IgD-negative memory B cell (primary cell): ENCODE measurements around the gene SLC25A22. TPM values are rescaled to one million over a fixed set of nuclear protein-coding genes. Genes with fewer than 3 reads are reported as not detected.
A peak's percentile ranks its signal among the peaks of the same experiment; 100 is the strongest.

ENCODE experiments used
- H3K27ac Mint-ChIP-seq, 3 donors: one replicate each; pipeline ENCODE4 v1.8.0; 2020 to 2022; ENCODE audit warnings: mild to moderate bottlenecking in 3 of 3, mixed read lengths in 3 of 3, moderate library complexity in 1 of 3
- H3K27me3 Mint-ChIP-seq: one replicate; pipeline ENCODE4 v1.8.0; 2021; ENCODE audit warnings: mixed read lengths
- H3K36me3 Mint-ChIP-seq: one replicate; pipeline ENCODE4 v1.8.0; 2020; ENCODE audit warnings: mild to moderate bottlenecking, mixed read lengths
- H3K4me1 Mint-ChIP-seq, 3 donors: one replicate each; pipeline ENCODE4 v1.8.0; 2020 to 2022; ENCODE audit warnings: mixed read lengths in 3 of 3, mild to moderate bottlenecking in 1 of 3
- H3K4me3 Mint-ChIP-seq, 4 donors: one replicate each; pipeline ENCODE4 v1.8.0; 2020 to 2022; ENCODE audit warnings: mild to moderate bottlenecking in 4 of 4, mixed read lengths in 4 of 4, moderate library complexity in 3 of 4
- H3K9me3 Mint-ChIP-seq, 3 donors: one replicate each; pipeline ENCODE4 v1.8.0; 2020 to 2021; ENCODE audit warnings: mixed read lengths in 3 of 3, mild to moderate bottlenecking in 1 of 3
- polyA plus RNA-seq: library from polyadenylated mRNA; unstranded; fragments of 300-500 nt; fragmentation: Illumina TruSeq; gene quantifications from one replicate; pipeline ENCODE4 v1.2.3, GENCODE V29; 2021

SLC25A22 gene
- polyA plus RNA-seq, 1 donor from 2014 or later = 9.5 TPM

- Mint-ChIP-seq H3K9me3 (no peaks in the 10 kb centered on the region), H3K27ac (peak overlapping the region in 2 of 3 donors; percentile 48 to 76), H3K4me3 (peak overlapping the region; percentile 78 to 90 (median 84)), H3K4me1 (peaks cover 18 to 20% (median 18%) of the 10 kb centered on the region in 3 donors), H3K36me3 (peaks cover 2% of the 10 kb centered on the region), H3K27me3 (peaks cover 7% of the 10 kb centered on the region)
Measured at GRCh38 chr11:829847-830294, 31.8 kb upstream of the SLC25A22 start.

- H3K4me1 Mint-ChIP-seq = peaks cover 17 to 20% (median 18%) of the 10 kb centered on the region in 3 donors
- H3K36me3 Mint-ChIP-seq = peaks cover 2% of the 10 kb centered on the region
- H3K27me3 Mint-ChIP-seq = peaks cover 7% of the 10 kb centered on the region
- H3K27ac Mint-ChIP-seq = peak overlapping the region in 2 of 3 donors; percentile 48 to 76
- peak overlapping the region; percentile 78 to 90 (median 84) for H3K4me3 Mint-ChIP-seq
- no peaks in the 10 kb centered on the region for H3K9me3 Mint-ChIP-seq
Measured at GRCh38 chr11:829176-829846, 31.2 kb upstream of the SLC25A22 start.

GRCh38 chr11:828506-829175, 30.6 kb upstream of the SLC25A22 start:
- peaks cover 2% of the 10 kb centered on the region for H3K36me3 Mint-ChIP-seq
- peaks cover 12 to 20% (median 18%) of the 10 kb centered on the region in 3 donors for H3K4me1 Mint-ChIP-seq
- H3K4me3 Mint-ChIP-seq = peak overlapping the region in 3 of 4 donors; percentile 85 to 98 (median 96)
- peaks cover 7% of the 10 kb centered on the region for H3K27me3 Mint-ChIP-seq
- H3K27ac Mint-ChIP-seq = peak overlapping the region in 2 of 3 donors; percentile 39 to 48
- H3K9me3 Mint-ChIP-seq = no peaks in the 10 kb centered on the region

GRCh38 chr11:827897-828192, 29.8 kb upstream of the SLC25A22 start, which contains the start of gene CRACR2B:
Gene CRACR2B (plus strand): TSS chr11:827919. CDS start chr11:828608, 689 bp downstream.
- no peaks in the 10 kb centered on the region for H3K9me3 Mint-ChIP-seq
- peak within 1 kb of the TSS in 2 of 3 donors; percentile 71 to 84 for H3K27ac Mint-ChIP-seq
- peak within 1 kb of the TSS; percentile 83 to 98 (median 92) for H3K4me3 Mint-ChIP-seq
- peaks cover 7% of the 10 kb centered on the region for H3K27me3 Mint-ChIP-seq
- H3K4me1 Mint-ChIP-seq = peaks cover 12 to 20% (median 18%) of the 10 kb centered on the region in 3 donors
- H3K36me3 Mint-ChIP-seq = peaks cover 3% of the 10 kb centered on the region

GRCh38 chr11:827146-827896, 29.2 kb upstream of the SLC25A22 start:
- Mint-ChIP-seq H3K27ac (peak overlapping the region in 2 of 3 donors; percentile 49 to 84), H3K4me1 (peaks cover 12 to 20% (median 18%) of the 10 kb centered on the region in 3 donors), H3K9me3 (no peaks in the 10 kb centered on the region), H3K4me3 (peak overlapping the region; percentile 83 to 98 (median 90)), H3K36me3 (peaks cover 3% of the 10 kb centered on the region), H3K27me3 (peaks cover 7% of the 10 kb centered on the region)

- H3K36me3 Mint-ChIP-seq = peaks cover 3% of the 10 kb centered on the region
- peak overlapping the region; percentile 80 to 91 (median 88) for H3K4me3 Mint-ChIP-seq
- H3K27ac Mint-ChIP-seq = peak overlapping the region in 2 of 3 donors; percentile 71 to 93
- H3K27me3 Mint-ChIP-seq = peaks cover 7% of the 10 kb centered on the region
- H3K9me3 Mint-ChIP-seq = no peaks in the 10 kb centered on the region
- peaks cover 11 to 21% (median 20%) of the 10 kb centered on the region in 3 donors for H3K4me1 Mint-ChIP-seq
Measured at GRCh38 chr11:826836-827145, 28.7 kb upstream of the SLC25A22 start.

- Mint-ChIP-seq H3K36me3 (peaks cover 3% of the 10 kb centered on the region), H3K4me1 (peaks cover 8 to 21% (median 20%) of the 10 kb centered on the region in 3 donors), H3K4me3 (peak overlapping the region; percentile 80 to 91 (median 88)), H3K27me3 (peaks cover 5% of the 10 kb centered on the region), H3K9me3 (no peaks in the 10 kb centered on the region), H3K27ac (peak overlapping the region in 2 of 3 donors; percentile 71 to 93)
Measured at GRCh38 chr11:826227-826621, 28.1 kb upstream of the SLC25A22 start.

- H3K4me3 Mint-ChIP-seq = peak overlapping the region in 1 of 4 donors; percentile 88
- H3K27ac Mint-ChIP-seq = no peak overlapping the region
- H3K36me3 Mint-ChIP-seq = peaks cover 3% of the 10 kb centered on the region
- H3K27me3 Mint-ChIP-seq = peaks cover 5% of the 10 kb centered on the region
- H3K4me1 Mint-ChIP-seq = peaks cover 8 to 27% (median 25%) of the 10 kb centered on the region in 3 donors
- no peaks in the 10 kb centered on the region for H3K9me3 Mint-ChIP-seq
Measured at GRCh38 chr11:825366-826226, 27.5 kb upstream of the SLC25A22 start.

- Mint-ChIP-seq H3K27me3 (peaks cover 5% of the 10 kb centered on the region), H3K9me3 (no peaks in the 10 kb centered on the region), H3K36me3 (peaks cover 3% of the 10 kb centered on the region), H3K4me3 (peak overlapping the region in 1 of 4 donors; percentile 29), H3K4me1 (peaks cover 11 to 27% (median 25%) of the 10 kb centered on the region in 3 donors), H3K27ac (no peak overlapping the region)
Measured at GRCh38 chr11:824942-825341, 26.9 kb upstream of the SLC25A22 start.

GRCh38 chr11:824292-824880, 26.3 kb upstream of the SLC25A22 start:
- H3K4me1 Mint-ChIP-seq = peaks cover 13 to 25% (median 23%) of the 10 kb centered on the region in 3 donors
- H3K27me3 Mint-ChIP-seq = peaks cover 5% of the 10 kb centered on the region
- no peaks in the 10 kb centered on the region for H3K9me3 Mint-ChIP-seq
- no peak overlapping the region for H3K4me3 Mint-ChIP-seq
- no peak overlapping the region for H3K27ac Mint-ChIP-seq
- H3K36me3 Mint-ChIP-seq = peaks cover 3% of the 10 kb centered on the region

GRCh38 chr11:823441-824291, 25.6 kb upstream of the SLC25A22 start:
- Mint-ChIP-seq H3K4me3 (no peak overlapping the region), H3K4me1 (peaks cover 13 to 18% (median 16%) of the 10 kb centered on the region in 3 donors), H3K27me3 (peaks cover 1% of the 10 kb centered on the region), H3K36me3 (peaks cover 3% of the 10 kb centered on the region), H3K27ac (peak overlapping the region in 1 of 3 donors; percentile 45), H3K9me3 (no peaks in the 10 kb centered on the region)

GRCh38 chr11:821512-822371, 23.7 kb upstream of the SLC25A22 start:
- Mint-ChIP-seq H3K27ac (peak overlapping the region in 1 of 3 donors; percentile 67), H3K9me3 (no peaks in the 10 kb centered on the region), H3K4me1 (peaks cover 5 to 11% (median 10%) of the 10 kb centered on the region in 3 donors), H3K4me3 (peak overlapping the region in 3 of 4 donors; percentile 9 to 100 (median 17)), H3K36me3 (peaks cover 1% of the 10 kb centered on the region), H3K27me3 (no peaks in the 10 kb centered on the region)
